ENCODE measurements around the gene ZNHIT1.

Gene ZNHIT1

DNA sequence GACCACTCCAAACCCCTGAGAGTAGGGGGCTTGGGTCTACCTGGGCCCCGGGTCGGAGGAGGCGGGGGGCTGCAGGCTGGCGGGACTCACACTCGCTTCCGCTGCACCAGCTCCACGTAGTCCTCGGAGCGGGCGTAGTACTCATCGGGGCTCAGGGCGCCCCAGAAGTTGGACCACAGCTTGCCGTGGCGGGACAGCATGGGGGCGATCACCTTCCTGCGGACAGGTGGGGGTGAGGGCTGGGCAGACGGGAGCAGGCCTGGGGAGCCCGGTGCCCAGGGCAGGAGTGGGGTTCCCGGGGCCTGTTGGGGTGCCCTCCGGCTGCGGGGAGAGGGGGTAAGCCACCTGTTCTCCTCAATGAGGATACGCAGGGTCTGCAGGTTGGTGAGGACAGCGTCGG, 6.5 kb upstream of the ZNHIT1 start:
- TF ChIP-seq, protein P1, sequence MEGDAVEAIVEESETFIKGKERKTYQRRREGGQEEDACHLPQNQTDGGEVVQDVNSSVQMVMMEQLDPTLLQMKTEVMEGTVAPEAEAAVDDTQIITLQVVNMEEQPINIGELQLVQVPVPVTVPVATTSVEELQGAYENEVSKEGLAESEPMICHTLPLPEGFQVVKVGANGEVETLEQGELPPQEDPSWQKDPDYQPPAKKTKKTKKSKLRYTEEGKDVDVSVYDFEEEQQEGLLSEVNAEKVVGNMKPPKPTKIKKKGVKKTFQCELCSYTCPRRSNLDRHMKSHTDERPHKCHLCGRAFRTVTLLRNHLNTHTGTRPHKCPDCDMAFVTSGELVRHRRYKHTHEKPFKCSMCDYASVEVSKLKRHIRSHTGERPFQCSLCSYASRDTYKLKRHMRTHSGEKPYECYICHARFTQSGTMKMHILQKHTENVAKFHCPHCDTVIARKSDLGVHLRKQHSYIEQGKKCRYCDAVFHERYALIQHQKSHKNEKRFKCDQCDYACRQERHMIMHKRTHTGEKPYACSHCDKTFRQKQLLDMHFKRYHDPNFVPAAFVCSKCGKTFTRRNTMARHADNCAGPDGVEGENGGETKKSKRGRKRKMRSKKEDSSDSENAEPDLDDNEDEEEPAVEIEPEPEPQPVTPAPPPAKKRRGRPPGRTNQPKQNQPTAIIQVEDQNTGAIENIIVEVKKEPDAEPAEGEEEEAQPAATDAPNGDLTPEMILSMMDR (IDR thresholded peaks at IDR 0.05; ENCODE audit: insufficient read depth, missing control alignments): no peak
- FAIRE-seq (no peak), DNase-seq (ENCODE audit: insufficient read length, low spot score) (no peak)

DNA sequence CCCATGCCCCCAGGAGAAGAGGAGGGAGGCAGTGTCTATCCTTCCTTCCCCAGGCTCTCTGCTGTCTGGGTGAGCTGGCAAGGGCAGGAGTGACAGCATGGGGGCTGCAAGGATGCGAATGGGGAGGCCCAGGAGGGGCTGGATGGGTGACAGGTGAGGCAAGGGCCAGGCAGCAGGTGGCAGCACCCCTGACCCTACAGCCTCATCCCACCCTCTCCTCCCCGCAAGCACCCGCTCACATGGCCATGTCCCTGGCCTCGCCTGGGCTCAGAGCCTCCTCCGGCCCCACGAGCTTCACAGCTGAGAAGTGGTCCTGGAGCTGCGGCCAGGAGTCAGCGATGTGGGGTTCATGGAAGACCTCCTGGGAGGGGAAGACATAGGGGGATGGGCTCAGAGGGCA, 6.0 kb upstream of the ZNHIT1 start:
- DNase-seq (ENCODE audit: insufficient read length, low spot score): no peak
- TF ChIP-seq, protein P1 (IDR thresholded peaks at IDR 0.05; ENCODE audit: insufficient read depth, missing control alignments): no peak
- FAIRE-seq: no peak

DNA sequence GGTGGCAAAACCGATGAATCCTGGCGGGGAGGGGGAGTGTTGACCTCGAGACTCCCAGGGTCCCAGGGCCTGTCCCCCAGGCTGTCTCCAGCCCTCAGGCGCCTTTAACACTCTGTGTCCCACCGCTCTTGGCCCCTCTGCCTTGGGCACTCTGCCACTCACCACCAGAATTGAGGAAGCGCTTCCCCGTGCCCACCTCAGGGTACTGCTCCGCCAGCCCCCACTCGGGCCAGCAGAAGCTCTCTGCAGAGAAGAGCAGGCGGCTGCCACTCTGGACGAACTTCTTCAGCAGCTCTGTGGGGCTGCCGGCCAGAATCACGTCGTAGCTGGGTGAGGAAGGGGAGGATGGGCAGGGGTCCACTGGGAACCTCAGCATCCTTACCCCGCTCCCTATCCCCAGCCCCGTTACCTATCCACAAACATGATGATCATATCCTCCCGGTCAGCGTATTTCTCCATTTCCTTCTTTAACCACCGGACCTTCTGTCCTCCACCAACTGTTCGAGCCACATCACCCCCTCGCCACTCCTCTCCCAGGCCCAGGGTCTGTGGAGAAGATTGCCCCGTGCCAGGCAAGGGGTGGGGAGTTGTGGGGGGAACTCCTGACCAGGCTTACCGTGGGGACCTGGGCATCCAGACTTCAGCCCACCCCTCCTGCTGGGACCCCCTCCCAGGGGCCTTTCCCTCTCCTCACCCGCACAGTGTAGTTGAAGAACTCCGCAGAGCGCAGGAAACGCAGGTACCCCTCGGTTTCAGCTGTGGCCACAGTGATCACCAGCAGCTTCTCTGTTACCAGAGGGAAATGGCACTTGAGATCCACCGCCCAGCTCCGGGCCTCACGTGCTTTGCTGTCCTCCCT, 1.7 kb upstream of the ZNHIT1 start:
- FAIRE-seq (no peak), DNase-seq (ENCODE audit: insufficient read length, low spot score) (no peak)
- TF ChIP-seq, protein P1 (IDR thresholded peaks at IDR 0.05; ENCODE audit: insufficient read depth, missing control alignments): no peak

DNA sequence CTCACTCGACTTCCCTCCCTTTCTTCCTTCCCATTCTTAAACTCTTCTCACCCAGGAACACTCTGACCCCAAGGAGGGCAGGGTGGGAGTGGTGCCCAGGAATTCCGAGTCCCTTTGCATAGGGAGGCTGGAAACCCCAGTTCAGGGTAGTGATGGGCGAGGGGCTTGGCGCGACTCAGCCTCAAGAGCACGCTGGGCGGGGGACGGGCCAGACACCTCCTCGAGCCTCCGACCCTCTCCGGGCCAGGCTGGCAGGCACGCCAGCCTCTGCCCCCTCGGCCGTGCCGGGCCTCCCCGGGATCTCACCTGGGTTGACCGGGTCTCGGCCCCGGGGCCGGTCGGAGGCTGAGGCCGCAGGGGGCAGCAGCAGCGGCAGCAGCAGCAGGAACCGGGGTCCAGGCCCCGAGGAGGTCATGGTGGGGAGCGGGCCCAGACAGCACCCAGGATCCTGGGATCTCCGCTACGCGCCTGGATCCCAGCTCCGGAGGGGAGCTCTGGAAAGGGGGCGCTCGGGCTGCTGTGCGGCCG, 1.0 kb upstream of the ZNHIT1 start:
- DNase-seq (ENCODE audit: insufficient read length, low spot score) (no peak), FAIRE-seq (no peak)
- TF ChIP-seq, protein P1 (IDR thresholded peaks at IDR 0.05; ENCODE audit: insufficient read depth, missing control alignments): no peak

DNA sequence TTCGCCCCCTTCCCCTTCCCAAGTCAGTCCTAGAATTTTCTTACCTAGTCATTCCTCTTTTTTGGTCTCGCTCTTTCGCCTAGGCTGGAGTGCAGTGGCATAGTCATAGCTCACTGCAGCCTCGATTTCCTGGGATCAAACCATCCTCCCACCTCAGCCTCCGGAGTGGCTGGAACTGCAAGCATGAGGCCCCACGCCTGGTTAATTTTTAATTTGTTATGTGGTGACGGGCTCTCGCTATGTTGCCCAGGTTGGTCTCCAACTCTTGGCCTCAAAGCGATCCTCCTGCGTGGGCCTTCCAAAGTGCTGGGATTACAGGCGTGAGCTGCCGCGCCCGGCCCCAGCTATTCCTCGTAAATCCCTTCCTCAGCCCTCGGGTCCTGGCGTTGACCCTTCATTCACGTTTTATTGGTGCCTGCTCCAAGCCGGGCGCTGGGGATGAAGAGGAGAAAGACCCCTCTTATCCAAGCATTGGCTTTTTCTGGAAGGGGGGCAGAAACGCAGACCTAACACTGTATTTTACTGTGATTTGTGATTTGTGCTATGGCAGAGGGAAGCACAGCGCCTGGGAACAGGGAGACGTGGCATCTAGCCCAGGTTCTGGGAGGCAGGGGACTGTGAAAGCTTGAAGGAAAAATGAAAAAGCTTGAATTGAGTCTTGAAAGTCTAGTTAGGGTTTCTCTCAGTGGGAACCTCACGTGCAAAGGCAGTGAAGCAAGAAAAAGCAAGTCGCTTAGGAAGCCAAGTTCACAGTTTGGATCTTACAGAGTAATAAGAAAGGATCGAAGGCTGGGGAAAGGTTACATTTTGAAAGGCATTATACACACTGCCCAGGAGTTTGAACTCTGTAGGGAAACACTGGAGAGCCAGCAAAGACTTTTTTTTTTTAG, 516 bp downstream of the ZNHIT1 start:
- DNase-seq (ENCODE audit: insufficient read length, low spot score) (no peak), FAIRE-seq (no peak)
- TF ChIP-seq, protein P1 (IDR thresholded peaks at IDR 0.05; ENCODE audit: insufficient read depth, missing control alignments): no peak

DNA sequence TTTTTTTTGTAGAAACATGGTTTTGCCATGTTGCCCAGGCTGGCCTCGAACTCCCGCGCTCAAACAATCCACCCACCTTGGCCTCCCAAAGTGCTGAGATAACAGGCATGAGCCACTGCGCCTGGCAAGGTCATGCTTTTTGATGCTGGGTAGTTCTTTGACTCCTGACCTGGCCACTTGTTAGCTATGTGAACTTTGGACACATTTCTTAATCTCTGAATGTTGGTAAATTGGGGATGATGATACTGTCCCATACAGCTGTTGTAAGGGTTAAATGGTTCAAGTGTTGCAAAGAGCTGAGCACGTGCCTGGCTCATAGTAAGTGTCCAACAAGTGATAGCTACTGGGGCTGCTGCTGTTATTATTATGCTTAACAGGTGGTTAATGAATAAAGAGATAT, 2.3 kb downstream of the ZNHIT1 start:
- TF ChIP-seq, protein P1 (IDR thresholded peaks at IDR 0.05; ENCODE audit: insufficient read depth, missing control alignments): no peak
- DNase-seq (ENCODE audit: insufficient read length, low spot score) (no peak), FAIRE-seq (no peak)
